ENCODE results near the gene OR4D10. TPM values are rescaled to one million over a fixed set of nuclear protein-coding genes. Genes with fewer than 3 reads are reported as not detected.
A peak's percentile ranks its signal among the peaks of the same experiment; 100 is the strongest.

Gene OR4D10
- 0.25 TPM for polyA plus RNA-seq (2013, experiment 1 of 2)
- 0.14 TPM for polyA plus RNA-seq (2013, experiment 2 of 2)

DNA sequence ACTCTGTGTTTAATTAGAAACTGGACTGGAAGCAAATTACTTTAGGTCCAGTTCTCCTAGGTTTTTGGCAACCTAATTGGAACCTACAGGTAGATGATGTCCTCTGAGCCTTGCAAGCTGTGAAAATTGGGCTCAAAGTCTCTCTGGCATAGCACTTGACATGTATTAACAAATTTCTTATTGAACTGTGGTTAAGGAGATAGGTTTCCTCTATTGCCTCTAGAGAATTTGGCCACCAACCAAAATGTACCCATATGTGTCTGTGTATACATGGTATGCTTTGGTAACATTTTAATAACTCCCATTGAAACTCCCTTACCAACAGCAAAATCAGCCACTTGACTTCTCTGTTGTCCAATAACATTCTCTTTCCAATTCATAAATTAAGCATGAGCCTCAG lies at the start of gene OR4D10:
Gene OR4D10, plus strand, starts transcription at position 301 of the 400 bp plus-strand sequence. CDS start 4,115 bp downstream, outside the sequence.
- H3K9ac ChIP-seq (ENCODE audit: low read depth, low read length, poor library complexity): no peak within 1 kb of the TSS
- no peak within 1 kb of the TSS for H4K8ac ChIP-seq (ENCODE audit: low read depth, low read length)
- H3K9me3 ChIP-seq (replicated peaks in 1 of 2; ENCODE audit: control insufficient read depth in 2 of 2, insufficient read depth in 1 of 2, low read depth in 1 of 2, low read length in 2 of 2): no peaks in the 10 kb centered on the region
- no peak for DNase-seq (ENCODE audit: low spot score)
- no peak within 1 kb of the TSS for H3K18ac ChIP-seq (ENCODE audit: low read length)
- H2AFZ ChIP-seq (ENCODE audit: low read length): no peak within 1 kb of the TSS
- H2BK12ac ChIP-seq (ENCODE audit: low read length): no peak within 1 kb of the TSS
- no peaks in the 10 kb centered on the region for H3K36me3 ChIP-seq (replicated peaks in 1 of 2; ENCODE audit: control insufficient read depth in 2 of 2, insufficient read depth in 2 of 2, low read length in 2 of 2)
- H3K27me3 ChIP-seq (ENCODE audit: control insufficient read depth in 3 of 3, insufficient read depth in 3 of 3, low read depth in 1 of 3, low read length in 3 of 3): no peaks in the 10 kb centered on the region
- no peak within 1 kb of the TSS for H2BK5ac ChIP-seq (ENCODE audit: low read length)
- no peak within 1 kb of the TSS for H3K4me3 ChIP-seq (ENCODE audit: low read length in 2 of 2)
- no peak within 1 kb of the TSS for H2BK15ac ChIP-seq (ENCODE audit: low read length)
- H3K23ac ChIP-seq (ENCODE audit: low read depth, low read length, poor library complexity): no peak within 1 kb of the TSS
- no peak within 1 kb of the TSS for H3K27ac ChIP-seq (replicated peaks; ENCODE audit: low read length)
- H3K4me2 ChIP-seq (ENCODE audit: insufficient read depth, low read length, poor library complexity, severe bottlenecking): no peak within 1 kb of the TSS
- H3K4me1 ChIP-seq (ENCODE audit: control insufficient read depth in 2 of 2, insufficient read depth in 1 of 2, low read depth in 1 of 2, low read length in 2 of 2): no peaks in the 10 kb centered on the region
- H3K79me1 ChIP-seq (ENCODE audit: low read depth, low read length): no peaks in the 10 kb centered on the region
- H2AK5ac ChIP-seq (ENCODE audit: low read depth, low read length): no peak within 1 kb of the TSS
- H2BK120ac ChIP-seq (ENCODE audit: low read depth, low read length): no peak within 1 kb of the TSS
- no peak within 1 kb of the TSS for H3K4ac ChIP-seq (ENCODE audit: low read length)
- no peak within 1 kb of the TSS for H4K91ac ChIP-seq (ENCODE audit: low read depth, low read length, poor library complexity)
- no peak within 1 kb of the TSS for H3K14ac ChIP-seq (ENCODE audit: low read length)

DNA sequence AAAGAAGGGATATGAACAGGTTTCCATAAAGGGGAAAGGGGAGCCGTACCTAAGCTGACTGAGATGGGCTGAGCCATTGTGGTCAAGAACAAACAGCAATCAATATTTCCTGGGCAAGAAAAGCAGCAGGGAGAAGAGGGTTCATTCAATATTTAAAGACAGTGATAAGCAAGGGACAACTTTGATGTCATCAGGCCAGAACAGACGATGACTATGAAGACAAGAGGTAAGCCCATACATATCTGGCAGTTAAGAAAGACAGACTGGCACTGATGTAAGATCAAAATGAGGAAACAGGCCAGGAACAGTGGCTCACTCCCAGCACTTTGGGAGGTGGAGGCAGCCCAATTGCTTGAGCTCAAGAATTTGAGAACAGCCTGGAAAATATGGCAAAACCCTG lies 49.3 kb upstream of the OR4D10 start:
- Histone ChIP-seq H3K18ac (ENCODE audit: low read length) (no peak overlapping the region), H2BK15ac (ENCODE audit: low read length) (no peak overlapping the region), H3K9ac (ENCODE audit: low read depth, low read length, poor library complexity) (no peak overlapping the region), H3K9me3 (replicated peaks in 1 of 2; ENCODE audit: control insufficient read depth in 2 of 2, insufficient read depth in 1 of 2, low read depth in 1 of 2, low read length in 2 of 2) (no peaks in the 10 kb centered on the region), H3K23ac (ENCODE audit: low read depth, low read length, poor library complexity) (no peak overlapping the region), H2BK120ac (ENCODE audit: low read depth, low read length) (no peak overlapping the region), H2BK12ac (ENCODE audit: low read length) (no peak overlapping the region), H4K91ac (ENCODE audit: low read depth, low read length, poor library complexity) (no peak overlapping the region), H3K4me1 (ENCODE audit: control insufficient read depth in 2 of 2, insufficient read depth in 1 of 2, low read depth in 1 of 2, low read length in 2 of 2) (peaks cover 6 to 8% of the 10 kb centered on the region in 2 donors), H3K4me2 (ENCODE audit: insufficient read depth, low read length, poor library complexity, severe bottlenecking) (no peak overlapping the region), H3K27ac (replicated peaks; ENCODE audit: low read length) (no peak overlapping the region), H3K14ac (ENCODE audit: low read length) (no peak overlapping the region), H3K79me1 (ENCODE audit: low read depth, low read length) (no peaks in the 10 kb centered on the region), H2AFZ (ENCODE audit: low read length) (no peak overlapping the region), H3K4ac (ENCODE audit: low read length) (no peak overlapping the region), H3K4me3 (ENCODE audit: low read length in 2 of 2) (no peak overlapping the region), H3K27me3 (ENCODE audit: control insufficient read depth in 3 of 3, insufficient read depth in 3 of 3, low read depth in 1 of 3, low read length in 3 of 3) (no peaks in the 10 kb centered on the region), H2AK5ac (ENCODE audit: low read depth, low read length) (no peak overlapping the region), H3K36me3 (replicated peaks in 1 of 2; ENCODE audit: control insufficient read depth in 2 of 2, insufficient read depth in 2 of 2, low read length in 2 of 2) (no peaks in the 10 kb centered on the region), H4K8ac (ENCODE audit: low read depth, low read length) (no peak overlapping the region), H2BK5ac (ENCODE audit: low read length) (no peak overlapping the region)
- DNase-seq (ENCODE audit: low spot score): no peak
- no CpG with 5 or more reads among the region's 2 CpGs for WGBS, 2 donors (ENCODE audit: extremely low coverage in 2 of 2, insufficient read length in 2 of 2, insufficient replicate concordance in 1 of 2)

DNA sequence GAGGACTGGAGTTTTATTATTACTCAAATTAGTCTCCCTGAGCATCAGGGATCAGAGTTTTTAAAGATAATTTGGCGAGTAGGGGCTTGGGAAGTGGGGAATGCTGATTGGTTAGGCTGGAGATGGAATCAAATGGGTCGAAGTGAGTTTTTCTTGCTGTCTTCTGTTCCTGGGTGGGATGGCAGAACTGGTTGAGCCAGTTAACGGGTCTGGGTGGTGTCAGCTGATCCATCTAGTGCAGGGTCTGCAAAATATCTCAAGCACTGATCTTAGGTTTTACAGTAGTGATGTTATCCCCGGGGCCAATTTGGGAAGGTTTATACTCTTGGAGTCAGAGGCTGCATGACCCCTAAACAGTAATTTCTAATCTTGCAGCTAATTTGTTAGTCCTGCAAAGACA lies 48.0 kb upstream of the OR4D10 start:
- no peaks in the 10 kb centered on the region for H3K27me3 ChIP-seq (ENCODE audit: control insufficient read depth in 3 of 3, insufficient read depth in 3 of 3, low read depth in 1 of 3, low read length in 3 of 3)
- no peak overlapping the region for H3K4ac ChIP-seq (ENCODE audit: low read length)
- DNase-seq (ENCODE audit: low spot score): no peak
- peaks cover 6 to 10% of the 10 kb centered on the region in 2 donors for H3K4me1 ChIP-seq (ENCODE audit: control insufficient read depth in 2 of 2, insufficient read depth in 1 of 2, low read depth in 1 of 2, low read length in 2 of 2)
- no peak overlapping the region for H3K9ac ChIP-seq (ENCODE audit: low read depth, low read length, poor library complexity)
- no peak overlapping the region for H3K4me2 ChIP-seq (ENCODE audit: insufficient read depth, low read length, poor library complexity, severe bottlenecking)
- no peak overlapping the region for H4K91ac ChIP-seq (ENCODE audit: low read depth, low read length, poor library complexity)
- no peak overlapping the region for H3K4me3 ChIP-seq (ENCODE audit: low read length in 2 of 2)
- H3K27ac ChIP-seq (replicated peaks; ENCODE audit: low read length): peak overlapping the region; percentile 80
- no peak overlapping the region for H3K23ac ChIP-seq (ENCODE audit: low read depth, low read length, poor library complexity)
- H2AFZ ChIP-seq (ENCODE audit: low read length): no peak overlapping the region
- WGBS, 2 donors (ENCODE audit: extremely low coverage in 2 of 2, insufficient read length in 2 of 2, insufficient replicate concordance in 1 of 2): no CpG with 5 or more reads among the region's 4 CpGs
- no peak overlapping the region for H3K14ac ChIP-seq (ENCODE audit: low read length)
- no peak overlapping the region for H2BK12ac ChIP-seq (ENCODE audit: low read length)
- H3K18ac ChIP-seq (ENCODE audit: low read length): no peak overlapping the region
- H4K8ac ChIP-seq (ENCODE audit: low read depth, low read length): no peak overlapping the region
- no peaks in the 10 kb centered on the region for H3K36me3 ChIP-seq (replicated peaks in 1 of 2; ENCODE audit: control insufficient read depth in 2 of 2, insufficient read depth in 2 of 2, low read length in 2 of 2)
- no peak overlapping the region for H2AK5ac ChIP-seq (ENCODE audit: low read depth, low read length)
- H2BK120ac ChIP-seq (ENCODE audit: low read depth, low read length): no peak overlapping the region
- H3K79me1 ChIP-seq (ENCODE audit: low read depth, low read length): no peaks in the 10 kb centered on the region
- no peak overlapping the region for H2BK5ac ChIP-seq (ENCODE audit: low read length)
- no peaks in the 10 kb centered on the region for H3K9me3 ChIP-seq (replicated peaks in 1 of 2; ENCODE audit: control insufficient read depth in 2 of 2, insufficient read depth in 1 of 2, low read depth in 1 of 2, low read length in 2 of 2)
- no peak overlapping the region for H2BK15ac ChIP-seq (ENCODE audit: low read length)

DNA sequence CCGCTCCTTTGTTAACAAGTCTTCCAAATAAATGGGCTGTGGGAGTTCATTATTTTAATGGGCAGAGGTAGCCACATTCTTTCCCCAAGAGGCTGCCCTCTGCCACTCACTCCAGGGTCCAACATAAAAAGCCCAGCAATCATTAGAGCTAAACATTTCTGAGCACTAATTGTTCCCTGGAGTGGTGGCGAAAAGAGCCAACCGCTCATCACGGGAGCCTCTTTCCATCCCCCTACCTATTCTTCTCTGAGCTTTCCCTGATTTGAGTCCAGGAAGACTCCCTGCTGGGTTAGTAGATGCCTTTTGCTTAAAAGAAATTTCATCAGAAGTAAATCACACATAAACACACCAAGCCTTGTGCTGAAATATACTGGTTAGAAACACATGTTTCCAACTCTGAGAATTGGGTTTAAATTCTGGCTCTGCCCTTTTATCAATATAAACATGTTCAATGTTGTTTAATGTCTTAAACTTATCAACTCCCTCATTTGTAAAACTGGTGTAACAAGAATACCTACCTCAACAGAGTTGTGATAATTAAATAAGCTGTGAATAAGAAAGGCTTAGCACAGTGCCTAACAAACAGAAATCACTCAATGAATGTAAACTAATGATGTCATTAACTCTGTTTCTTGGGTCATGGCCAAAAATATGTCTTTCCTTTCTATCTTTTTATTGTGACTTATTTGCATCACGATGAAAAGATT lies 46.6 kb upstream of the OR4D10 start, which contains the start of gene OR5A2:
Gene OR5A2, minus strand, starts transcription at position 53 of the 707 bp plus-strand sequence. CDS start 3,460 bp downstream, outside the sequence.
- Histone ChIP-seq H2BK15ac (ENCODE audit: low read length) (no peak within 1 kb of the TSS), H3K4me1 (ENCODE audit: control insufficient read depth in 2 of 2, insufficient read depth in 1 of 2, low read depth in 1 of 2, low read length in 2 of 2) (peaks cover 6 to 10% of the 10 kb centered on the region in 2 donors), H3K4ac (ENCODE audit: low read length) (no peak within 1 kb of the TSS), H4K91ac (ENCODE audit: low read depth, low read length, poor library complexity) (no peak within 1 kb of the TSS), H3K18ac (ENCODE audit: low read length) (no peak within 1 kb of the TSS), H2AFZ (ENCODE audit: low read length) (peak within 1 kb of the TSS; percentile 66), H3K9ac (ENCODE audit: low read depth, low read length, poor library complexity) (no peak within 1 kb of the TSS), H4K8ac (ENCODE audit: low read depth, low read length) (no peak within 1 kb of the TSS), H2AK5ac (ENCODE audit: low read depth, low read length) (no peak within 1 kb of the TSS), H3K27me3 (ENCODE audit: control insufficient read depth in 3 of 3, insufficient read depth in 3 of 3, low read depth in 1 of 3, low read length in 3 of 3) (no peaks in the 10 kb centered on the region), H3K27ac (replicated peaks; ENCODE audit: low read length) (peak within 1 kb of the TSS; percentile 93), H3K9me3 (replicated peaks in 1 of 2; ENCODE audit: control insufficient read depth in 2 of 2, insufficient read depth in 1 of 2, low read depth in 1 of 2, low read length in 2 of 2) (no peaks in the 10 kb centered on the region), H3K36me3 (replicated peaks in 1 of 2; ENCODE audit: control insufficient read depth in 2 of 2, insufficient read depth in 2 of 2, low read length in 2 of 2) (no peaks in the 10 kb centered on the region), H3K79me1 (ENCODE audit: low read depth, low read length) (no peaks in the 10 kb centered on the region), H3K14ac (ENCODE audit: low read length) (no peak within 1 kb of the TSS), H3K4me2 (ENCODE audit: insufficient read depth, low read length, poor library complexity, severe bottlenecking) (no peak within 1 kb of the TSS), H2BK12ac (ENCODE audit: low read length) (no peak within 1 kb of the TSS), H3K4me3 (ENCODE audit: low read length in 2 of 2) (no peak within 1 kb of the TSS), H2BK120ac (ENCODE audit: low read depth, low read length) (no peak within 1 kb of the TSS), H3K23ac (ENCODE audit: low read depth, low read length, poor library complexity) (no peak within 1 kb of the TSS), H2BK5ac (ENCODE audit: low read length) (no peak within 1 kb of the TSS)
- WGBS, 2 donors (ENCODE audit: extremely low coverage in 2 of 2, insufficient read length in 2 of 2, insufficient replicate concordance in 1 of 2): no CpG with 5 or more reads among the region's 5 CpGs
- peak; percentile 76 for DNase-seq (ENCODE audit: low spot score)

All from neuronal stem cell (in vitro differentiated cells).